Duodenal mucosa (tissue), 2 donors: Measurements from ENCODE around the gene TRIP6.

Source experiments
- H3K27ac ChIP-seq: one replicate; pipeline ENCODE4 v1.7.0; 2013; ENCODE audit warnings: low read depth, low read length
- H3K27me3 ChIP-seq, 2 donors: one replicate each; pipeline ENCODE4 v1.7.0; 2013; ENCODE audit warnings: low read length in 2 of 2, control low read depth in 1 of 2; ENCODE audit not compliant: insufficient read depth in 2 of 2, control insufficient read depth in 1 of 2
- H3K36me3 ChIP-seq, 2 donors: one replicate each; pipeline ENCODE4 v1.7.0; 2013; ENCODE audit warnings: low read length in 2 of 2, control low read depth in 1 of 2; ENCODE audit not compliant: insufficient read depth in 2 of 2, control insufficient read depth in 1 of 2
- H3K4me1 ChIP-seq, 2 donors: one replicate each; pipeline ENCODE4 v1.7.0; 2013; ENCODE audit warnings: low read length in 2 of 2, control low read depth in 1 of 2; ENCODE audit not compliant: insufficient read depth in 2 of 2, control insufficient read depth in 1 of 2
- H3K4me3 ChIP-seq, 2 donors: one replicate each; pipeline ENCODE4 v1.7.0; 2013; ENCODE audit warnings: low read length in 2 of 2, low read depth in 1 of 2
- H3K9ac ChIP-seq, 2 donors: one replicate each; pipeline ENCODE4 v1.7.0; 2013; ENCODE audit warnings: low read length in 2 of 2, low read depth in 1 of 2
- H3K9me3 ChIP-seq, 2 donors: one replicate each; pipeline ENCODE4 v1.7.0; 2013; ENCODE audit warnings: low read length in 2 of 2, control low read depth in 1 of 2; ENCODE audit not compliant: control insufficient read depth in 1 of 2

The TRIP6 gene

DNA sequence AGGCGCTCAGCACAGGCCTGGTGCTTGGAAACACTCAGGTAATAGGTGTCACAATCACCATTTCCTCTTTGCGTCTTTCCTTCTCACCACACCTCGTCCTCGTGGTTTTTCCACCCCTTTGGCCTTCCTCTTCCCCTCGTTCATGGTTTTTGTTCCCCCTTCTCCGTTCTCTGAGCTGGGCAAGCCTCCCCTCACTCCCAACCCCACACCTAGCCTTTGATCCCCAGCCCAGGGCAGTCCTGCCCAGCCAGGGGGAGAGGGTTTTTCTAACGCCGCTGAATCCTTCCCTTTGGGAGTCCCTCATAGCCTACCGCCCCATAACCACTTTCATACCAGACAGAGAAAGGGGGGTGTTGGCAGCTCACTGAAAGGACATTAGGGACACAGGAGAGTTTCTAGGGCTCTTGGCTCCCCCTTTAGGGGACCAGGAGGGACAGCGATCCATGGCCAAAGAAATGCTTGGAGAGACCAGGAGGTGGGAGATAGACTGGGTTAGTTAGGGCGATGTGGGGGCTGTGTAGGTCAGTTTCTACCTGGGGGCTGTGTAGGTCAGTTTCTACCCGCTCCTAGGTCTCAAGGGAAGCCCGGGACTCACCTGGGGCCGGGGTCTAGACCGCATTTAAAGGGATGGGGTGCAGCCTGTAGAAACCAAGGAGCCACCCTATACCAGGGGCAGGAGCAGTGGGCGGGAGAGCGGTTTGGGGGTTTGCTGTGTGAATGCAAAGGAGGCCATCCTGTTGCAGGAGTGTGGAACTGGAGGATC lies 41.3 kb upstream of the TRIP6 start:
- Histone ChIP-seq H3K27ac (no peak overlapping the region), H3K4me3 (peak overlapping the region; percentile 71 to 77), H3K9ac (peak overlapping the region; percentile 70 to 79), H3K9me3 (no peaks in the 10 kb centered on the region), H3K27me3 (peaks cover 4 to 7% of the 10 kb centered on the region in 2 donors), H3K36me3 (peaks cover 0 to 16% of the 10 kb centered on the region in 2 donors), H3K4me1 (peaks cover 16 to 31% of the 10 kb centered on the region in 2 donors)

- Histone ChIP-seq H3K9me3 (no peaks in the 10 kb centered on the region), H3K36me3 (peaks cover 0 to 16% of the 10 kb centered on the region in 2 donors), H3K27me3 (peaks cover 4 to 7% of the 10 kb centered on the region in 2 donors), H3K4me3 (peak overlapping the region; percentile 71 to 77), H3K4me1 (peaks cover 16 to 33% of the 10 kb centered on the region in 2 donors), H3K27ac (peak overlapping the region; percentile 20), H3K9ac (peak overlapping the region; percentile 70 to 79)
Observed at GRCh38 chr7:100826514-100827329, 40.5 kb upstream of the TRIP6 start.

GRCh38 chr7:100827330-100828226 lies 39.6 kb upstream of the TRIP6 start, which contains the start of gene EPHB4:
TSS of gene EPHB4 (minus strand) at chr7:100827523. CDS start at chr7:100827030, 493 bp downstream.
- H3K27ac ChIP-seq = peak within 1 kb of the TSS; percentile 20
- peaks cover 16 to 33% of the 10 kb centered on the region in 2 donors for H3K4me1 ChIP-seq
- H3K27me3 ChIP-seq = peaks cover 4 to 7% of the 10 kb centered on the region in 2 donors
- H3K36me3 ChIP-seq = peaks cover 0 to 13% of the 10 kb centered on the region in 2 donors
- peak within 1 kb of the TSS; percentile 70 to 79 for H3K9ac ChIP-seq
- H3K9me3 ChIP-seq = no peaks in the 10 kb centered on the region
- H3K4me3 ChIP-seq = peak within 1 kb of the TSS; percentile 71 to 77

DNA sequence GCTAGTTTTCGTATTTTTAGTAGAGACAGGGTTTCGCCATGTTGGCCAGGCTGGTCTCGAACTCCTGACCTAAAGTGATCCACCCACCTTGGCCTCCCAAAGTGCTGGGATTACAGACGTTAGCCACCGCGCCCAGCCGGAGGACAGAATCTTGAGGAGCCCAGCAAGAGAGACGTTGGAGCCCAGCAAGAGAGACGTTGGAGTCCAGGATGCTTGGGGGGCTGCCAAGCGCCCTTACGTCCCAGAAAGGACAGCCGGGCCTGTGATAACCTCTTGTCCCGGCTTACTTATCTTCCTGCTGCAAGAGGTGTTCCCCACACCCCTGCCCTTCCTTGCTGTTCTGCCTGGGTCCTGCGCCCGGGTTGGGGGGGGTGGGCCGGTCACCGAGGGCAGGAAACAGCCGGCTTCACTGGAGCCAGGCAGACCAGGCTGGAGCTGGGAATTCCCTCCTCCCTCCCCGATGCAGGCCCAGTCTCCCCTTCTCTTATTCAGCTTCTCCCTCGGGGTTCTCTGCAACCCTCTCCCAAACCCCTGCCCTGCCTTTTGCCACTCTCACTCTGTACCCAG lies 38.0 kb upstream of the TRIP6 start:
- Histone ChIP-seq H3K9ac (no peak overlapping the region), H3K27me3 (peaks cover 4 to 7% of the 10 kb centered on the region in 2 donors), H3K4me3 (no peak overlapping the region), H3K4me1 (peaks cover 16 to 33% of the 10 kb centered on the region in 2 donors), H3K36me3 (no peaks in the 10 kb centered on the region), H3K9me3 (no peaks in the 10 kb centered on the region), H3K27ac (no peak overlapping the region)

GRCh38 chr7:100830396-100830795 lies 36.8 kb upstream of the TRIP6 start:
- Histone ChIP-seq H3K27ac (no peak overlapping the region), H3K9ac (no peak overlapping the region), H3K4me1 (peaks cover 6 to 22% of the 10 kb centered on the region in 2 donors)

GRCh38 chr7:100832281-100832633 lies 34.9 kb upstream of the TRIP6 start:
- Histone ChIP-seq H3K4me3 (no peak overlapping the region), H3K36me3 (no peaks in the 10 kb centered on the region), H3K4me1 (peaks cover 0 to 24% of the 10 kb centered on the region in 2 donors), H3K27ac (no peak overlapping the region), H3K9me3 (no peaks in the 10 kb centered on the region), H3K27me3 (peaks cover 0 to 4% of the 10 kb centered on the region in 2 donors), H3K9ac (peak overlapping the region in 1 of 2 donors; percentile 18)

More at GRCh38 chr7:100830396-100830795, 36.8 kb upstream of the TRIP6 start:
- peaks cover 4 to 7% of the 10 kb centered on the region in 2 donors for H3K27me3 ChIP-seq
- H3K36me3 ChIP-seq = no peaks in the 10 kb centered on the region
- no peak overlapping the region for H3K4me3 ChIP-seq
- H3K9me3 ChIP-seq = no peaks in the 10 kb centered on the region

GRCh38 chr7:100835903-100836811 lies 31.0 kb upstream of the TRIP6 start:
- Histone ChIP-seq H3K27ac (peak overlapping the region; percentile 26), H3K4me1 (peaks cover 0 to 12% of the 10 kb centered on the region in 2 donors), H3K4me3 (no peak overlapping the region)

GRCh38 chr7:100836812-100837098 lies 30.4 kb upstream of the TRIP6 start:
- H3K9ac ChIP-seq = peak overlapping the region; percentile 30 to 52
- H3K9me3 ChIP-seq = no peaks in the 10 kb centered on the region
- no peaks in the 10 kb centered on the region for H3K27me3 ChIP-seq
- peaks cover 0 to 12% of the 10 kb centered on the region in 2 donors for H3K4me1 ChIP-seq
- peak overlapping the region; percentile 65 for H3K27ac ChIP-seq
- no peaks in the 10 kb centered on the region for H3K36me3 ChIP-seq
- H3K4me3 ChIP-seq = peak overlapping the region; percentile 55 to 65

More at GRCh38 chr7:100835903-100836811, 31.0 kb upstream of the TRIP6 start:
- H3K9ac ChIP-seq = peak overlapping the region in 1 of 2 donors; percentile 47
- no peaks in the 10 kb centered on the region for H3K27me3 ChIP-seq
- H3K9me3 ChIP-seq = no peaks in the 10 kb centered on the region
- no peaks in the 10 kb centered on the region for H3K36me3 ChIP-seq
